ENCODE measurements around the gene AKAP13. TPM values are rescaled to one million over a fixed set of nuclear protein-coding genes. Genes with fewer than 3 reads are reported as not detected.

The AKAP13 gene
- total RNA-seq, 4 donors from 2014 or later = 189 to 405 (median 244) TPM

- peak overlapping the region in 1 of 3 donors; percentile 6 for H3K27ac ChIP-seq
- TF ChIP-seq CTCF (IDR thresholded peaks at IDR 0.05) (no peak), POLR2A (IDR thresholded peaks at IDR 0.05) (no peak)
- peaks cover 7 to 8% of the 10 kb centered on the region in 2 donors for H3K36me3 ChIP-seq
- intact Hi-C loops (cut with DNase I) = no loop called here
- H3K9me3 ChIP-seq = no peaks in the 10 kb centered on the region
- H3K27me3 ChIP-seq = no peaks in the 10 kb centered on the region
- WGBS, 2 donors = 82 to 85% methylated on average over 1 of the region's 1 CpG
- DNase-seq = no peak
- peaks cover 14 to 38% of the 10 kb centered on the region in 2 donors for H3K4me1 ChIP-seq
- no peak overlapping the region for H3K4me3 ChIP-seq (replicated peaks in 1 of 3)
Measured at GRCh38 chr15:85671156-85671555, 290.8 kb downstream of the AKAP13 start.

GRCh38 chr15:85672332-85673084 lies 292.1 kb downstream of the AKAP13 start:
- Histone ChIP-seq H3K27ac (peak overlapping the region in 1 of 3 donors; percentile 52), H3K27me3 (no peaks in the 10 kb centered on the region), H3K4me1 (peaks cover 8 to 28% of the 10 kb centered on the region in 2 donors), H3K36me3 (peaks cover 13 to 16% of the 10 kb centered on the region in 2 donors), H3K4me3 (replicated peaks in 1 of 3) (no peak overlapping the region), H3K9me3 (no peaks in the 10 kb centered on the region)
- intact Hi-C loops (cut with DNase I) = no loop called here
- no peak for DNase-seq
- WGBS, 2 donors = 71 to 87% methylated on average over 1 of the region's 1 CpG
- TF ChIP-seq CTCF (IDR thresholded peaks at IDR 0.05) (no peak), POLR2A (IDR thresholded peaks at IDR 0.05) (no peak)

- Histone ChIP-seq H3K36me3 (peaks cover 13 to 18% of the 10 kb centered on the region in 2 donors), H3K4me3 (replicated peaks in 1 of 3) (no peak overlapping the region), H3K27ac (peak overlapping the region in 1 of 3 donors; percentile 52), H3K9me3 (no peaks in the 10 kb centered on the region), H3K27me3 (no peaks in the 10 kb centered on the region), H3K4me1 (peaks cover 1 to 20% of the 10 kb centered on the region in 2 donors)
- DNase-seq = no peak
- intact Hi-C loops (cut with DNase I) = no loop called here
- TF ChIP-seq CTCF (IDR thresholded peaks at IDR 0.05) = no peak
- TF ChIP-seq POLR2A (IDR thresholded peaks at IDR 0.05) = no peak
- 83 to 85% methylated on average over 5 of the region's 5 CpGs for WGBS, 2 donors
Measured at GRCh38 chr15:85673326-85673725, 292.9 kb downstream of the AKAP13 start.

- 88 to 91% methylated on average over 9 of the region's 9 CpGs for WGBS, 2 donors
- no peak overlapping the region for H3K27ac ChIP-seq
- no peak overlapping the region for H3K4me3 ChIP-seq (replicated peaks in 1 of 3)
- no peak for TF ChIP-seq CTCF (IDR thresholded peaks at IDR 0.05)
- TF ChIP-seq POLR2A (IDR thresholded peaks at IDR 0.05) = no peak
- H3K27me3 ChIP-seq = no peaks in the 10 kb centered on the region
- H3K4me1 ChIP-seq = peaks cover 0 to 15% of the 10 kb centered on the region in 2 donors
- DNase-seq = no peak
- no peaks in the 10 kb centered on the region for H3K9me3 ChIP-seq
- intact Hi-C loops (cut with DNase I) = no loop called here
- H3K36me3 ChIP-seq = peaks cover 6 to 11% of the 10 kb centered on the region in 2 donors
Measured at GRCh38 chr15:85676342-85677098, 296.1 kb downstream of the AKAP13 start.

- H3K4me1 ChIP-seq = no peaks in the 10 kb centered on the region
- no peak overlapping the region for H3K4me3 ChIP-seq (replicated peaks in 1 of 3)
- no peak for DNase-seq
- H3K27ac ChIP-seq = no peak overlapping the region
- WGBS, 2 donors = 90 to 93% methylated on average over 4 of the region's 4 CpGs
- no peaks in the 10 kb centered on the region for H3K9me3 ChIP-seq
- H3K27me3 ChIP-seq = no peaks in the 10 kb centered on the region
- peaks cover 21 to 34% of the 10 kb centered on the region in 2 donors for H3K36me3 ChIP-seq
- intact Hi-C loops (cut with DNase I) = no loop called here
- no peak for TF ChIP-seq POLR2A (IDR thresholded peaks at IDR 0.05)
- no peak for TF ChIP-seq CTCF (IDR thresholded peaks at IDR 0.05)
Measured at GRCh38 chr15:85679231-85679630, 298.8 kb downstream of the AKAP13 start.
